ENCODE data around the gene RNASEL.

GRCh38 chr1:182586380-182586779 is 2.7 kb downstream of the RNASEL start:
- no peak for TF ChIP-seq CTCF (IDR thresholded peaks at IDR 0.05)
- TF ChIP-seq POLR2A (IDR thresholded peaks at IDR 0.05) = no peak
